Neural cell (in vitro differentiated cells): Measurements from ENCODE around the gene TNFAIP3. TPM values are rescaled to one million over a fixed set of nuclear protein-coding genes. Genes with fewer than 3 reads are reported as not detected.

Experiments used
- H2AFZ ChIP-seq: fragments of 200-600, 300-800 bp; sonication (generic), shearing (Covaris generic); 2 replicates; pipeline ENCODE4 v1.6.0; 2014; ENCODE audit warnings: low read depth, mild to moderate bottlenecking, antibody characterized with exemption, low read length, moderate library complexity
- H3F3A ChIP-seq: fragments of 200-600 bp; shearing (Covaris generic); 2 replicates; pipeline ENCODE4 v1.6.1; 2016; ENCODE audit warnings: mild to moderate bottlenecking, moderate library complexity, mixed read lengths, antibody characterized with exemption, low read length; ENCODE audit not compliant: insufficient read depth, poor library complexity, severe bottlenecking
- H3K27ac ChIP-seq: fragments of 200-600, 300-800 bp; sonication (generic), shearing (Covaris generic); 2 replicates; pipeline ENCODE4 v1.5.1; 2014; ENCODE audit warnings: mild to moderate bottlenecking, low read length, moderate library complexity
- H3K27me3 ChIP-seq: fragments of 300-800, 200-600 bp; sonication (generic), shearing (Covaris generic); 2 replicates; pipeline ENCODE4 v1.6.0; 2014; ENCODE audit warnings: mild to moderate bottlenecking, low read depth, low read length, moderate library complexity; ENCODE audit not compliant: insufficient read depth
- H3K36me3 ChIP-seq: fragments of 300-800, 200-600 bp; sonication (generic), shearing (Covaris generic); 2 replicates; pipeline ENCODE4 v1.5.1; 2014; ENCODE audit warnings: mild to moderate bottlenecking, antibody characterized with exemption, low read length, moderate library complexity; ENCODE audit not compliant: insufficient read depth
- H3K4me2 ChIP-seq: fragments of 300-800, 200-600 bp; sonication (generic), shearing (Covaris generic); 2 replicates; pipeline ENCODE4 v1.6.0; 2014; ENCODE audit warnings: mild to moderate bottlenecking, low read length
- H3K4me3 ChIP-seq: fragments of 300-800, 200-600 bp; sonication (generic), shearing (Covaris generic); 2 replicates; pipeline ENCODE4 v1.5.1; 2014; ENCODE audit warnings: mild to moderate bottlenecking, low read length, moderate library complexity
- H3K79me2 ChIP-seq: fragments of 200-600 bp; shearing (Covaris generic); replicated peaks from 2 replicates; pipeline ENCODE4 v1.6.0; 2014; ENCODE audit warnings: mild to moderate bottlenecking, low read length, moderate library complexity; ENCODE audit not compliant: insufficient read depth
- H3K9ac ChIP-seq: fragments of 300-800, 200-600 bp; sonication (generic), shearing (Covaris generic); 2 replicates; pipeline ENCODE4 v1.6.1; 2016; ENCODE audit warnings: mild to moderate bottlenecking, low read length, mixed read lengths
- H3K9me2 ChIP-seq: fragments of 200-600 bp; shearing (Covaris generic); 2 replicates; pipeline ENCODE4 v1.6.1; 2016; ENCODE audit warnings: mild to moderate bottlenecking, low read length, mixed read lengths; ENCODE audit not compliant: insufficient read depth
- H3K9me3 ChIP-seq: fragments of 200-600, 300-800 bp; sonication (generic), shearing (Covaris generic); 2 replicates; pipeline ENCODE4 v1.6.1; 2016; ENCODE audit warnings: mild to moderate bottlenecking, mixed run types, low read length, moderate library complexity, mixed read lengths
- H4K20me1 ChIP-seq: fragments of 200-600 bp; shearing (Covaris generic); 2 replicates; pipeline ENCODE4 v1.6.1; 2016; ENCODE audit warnings: mild to moderate bottlenecking, mixed run types; ENCODE audit not compliant: insufficient read depth
- EP300 ChIP-seq: fragments of 450-650 bp; conservative IDR thresholded peaks from 2 replicates; pipeline ENCODE4 v1.6.1; 2014; ENCODE audit warnings: antibody characterized with exemption, mild to moderate bottlenecking, moderate library complexity; ENCODE audit not compliant: poor library complexity, severe bottlenecking
- EZH2 ChIP-seq: fragments of 200-600, 300-800 bp; shearing (Covaris generic), sonication (generic); IDR thresholded peaks from 2 replicates; pipeline ENCODE4 v1.6.1; 2014; ENCODE audit warnings: antibody characterized with exemption, low read length, borderline replicate concordance, mild to moderate bottlenecking; ENCODE audit not compliant: insufficient read depth, poor library complexity, severe bottlenecking
- MXI1 ChIP-seq: fragments of 450-650 bp; conservative IDR thresholded peaks from 2 replicates; pipeline ENCODE4 v1.6.1; 2014; ENCODE audit warnings: antibody characterized with exemption, mild to moderate bottlenecking; ENCODE audit not compliant: poor library complexity, severe bottlenecking
- POLR2AphosphoS5 ChIP-seq: IDR thresholded peaks from 2 replicates; pipeline ENCODE4 v1.6.1; 2012
- RAD21 ChIP-seq: fragments of 450-650 bp; conservative IDR thresholded peaks from 2 replicates; pipeline ENCODE4 v1.6.1; 2014; ENCODE audit warnings: antibody characterized with exemption, mild to moderate bottlenecking, moderate library complexity
- SMC3 ChIP-seq: fragments of 450-650 bp; conservative IDR thresholded peaks from 2 replicates; pipeline ENCODE4 v1.6.1; 2014; ENCODE audit warnings: antibody characterized with exemption, mild to moderate bottlenecking, moderate library complexity; ENCODE audit not compliant: poor library complexity
- TAF1 ChIP-seq: IDR thresholded peaks from 2 replicates; pipeline ENCODE4 v1.6.1; 2012; ENCODE audit warnings: low read depth
- polyA plus RNA-seq: library from polyadenylated mRNA; depleted of rRNA; stranded (reverse); fragments of >200 nt; gene quantifications from 2 replicates; pipeline ENCODE4 v1.2.3, GENCODE V29; 2014
- TF ChIP-seq, protein P1 (sequence below): IDR thresholded peaks from 2 replicates; pipeline ENCODE4 v1.6.1; 2012; ENCODE audit warnings: borderline replicate concordance
- TF ChIP-seq, protein P2 (sequence below): fragments of 450-650 bp; IDR thresholded peaks from 2 replicates; pipeline ENCODE4 v1.5.1; 2014; ENCODE audit warnings: antibody characterized with exemption, mild to moderate bottlenecking, moderate library complexity; ENCODE audit not compliant: poor library complexity, severe bottlenecking

Gene TNFAIP3
- polyA plus RNA-seq, 1 donor from 2014 or later, result 0.20 TPM

GRCh38 chr6:137880746-137881521 lies 13.9 kb downstream of the TNFAIP3 start:
- TF ChIP-seq EZH2 (no peak), POLR2AphosphoS5 (no peak), SMC3 (no peak), TAF1 (no peak), RAD21 (no peak), EP300 (no peak), MXI1 (no peak)
- TF ChIP-seq, protein P1, sequence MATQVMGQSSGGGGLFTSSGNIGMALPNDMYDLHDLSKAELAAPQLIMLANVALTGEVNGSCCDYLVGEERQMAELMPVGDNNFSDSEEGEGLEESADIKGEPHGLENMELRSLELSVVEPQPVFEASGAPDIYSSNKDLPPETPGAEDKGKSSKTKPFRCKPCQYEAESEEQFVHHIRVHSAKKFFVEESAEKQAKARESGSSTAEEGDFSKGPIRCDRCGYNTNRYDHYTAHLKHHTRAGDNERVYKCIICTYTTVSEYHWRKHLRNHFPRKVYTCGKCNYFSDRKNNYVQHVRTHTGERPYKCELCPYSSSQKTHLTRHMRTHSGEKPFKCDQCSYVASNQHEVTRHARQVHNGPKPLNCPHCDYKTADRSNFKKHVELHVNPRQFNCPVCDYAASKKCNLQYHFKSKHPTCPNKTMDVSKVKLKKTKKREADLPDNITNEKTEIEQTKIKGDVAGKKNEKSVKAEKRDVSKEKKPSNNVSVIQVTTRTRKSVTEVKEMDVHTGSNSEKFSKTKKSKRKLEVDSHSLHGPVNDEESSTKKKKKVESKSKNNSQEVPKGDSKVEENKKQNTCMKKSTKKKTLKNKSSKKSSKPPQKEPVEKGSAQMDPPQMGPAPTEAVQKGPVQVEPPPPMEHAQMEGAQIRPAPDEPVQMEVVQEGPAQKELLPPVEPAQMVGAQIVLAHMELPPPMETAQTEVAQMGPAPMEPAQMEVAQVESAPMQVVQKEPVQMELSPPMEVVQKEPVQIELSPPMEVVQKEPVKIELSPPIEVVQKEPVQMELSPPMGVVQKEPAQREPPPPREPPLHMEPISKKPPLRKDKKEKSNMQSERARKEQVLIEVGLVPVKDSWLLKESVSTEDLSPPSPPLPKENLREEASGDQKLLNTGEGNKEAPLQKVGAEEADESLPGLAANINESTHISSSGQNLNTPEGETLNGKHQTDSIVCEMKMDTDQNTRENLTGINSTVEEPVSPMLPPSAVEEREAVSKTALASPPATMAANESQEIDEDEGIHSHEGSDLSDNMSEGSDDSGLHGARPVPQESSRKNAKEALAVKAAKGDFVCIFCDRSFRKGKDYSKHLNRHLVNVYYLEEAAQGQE, result no peak
- TF ChIP-seq, protein P2, sequence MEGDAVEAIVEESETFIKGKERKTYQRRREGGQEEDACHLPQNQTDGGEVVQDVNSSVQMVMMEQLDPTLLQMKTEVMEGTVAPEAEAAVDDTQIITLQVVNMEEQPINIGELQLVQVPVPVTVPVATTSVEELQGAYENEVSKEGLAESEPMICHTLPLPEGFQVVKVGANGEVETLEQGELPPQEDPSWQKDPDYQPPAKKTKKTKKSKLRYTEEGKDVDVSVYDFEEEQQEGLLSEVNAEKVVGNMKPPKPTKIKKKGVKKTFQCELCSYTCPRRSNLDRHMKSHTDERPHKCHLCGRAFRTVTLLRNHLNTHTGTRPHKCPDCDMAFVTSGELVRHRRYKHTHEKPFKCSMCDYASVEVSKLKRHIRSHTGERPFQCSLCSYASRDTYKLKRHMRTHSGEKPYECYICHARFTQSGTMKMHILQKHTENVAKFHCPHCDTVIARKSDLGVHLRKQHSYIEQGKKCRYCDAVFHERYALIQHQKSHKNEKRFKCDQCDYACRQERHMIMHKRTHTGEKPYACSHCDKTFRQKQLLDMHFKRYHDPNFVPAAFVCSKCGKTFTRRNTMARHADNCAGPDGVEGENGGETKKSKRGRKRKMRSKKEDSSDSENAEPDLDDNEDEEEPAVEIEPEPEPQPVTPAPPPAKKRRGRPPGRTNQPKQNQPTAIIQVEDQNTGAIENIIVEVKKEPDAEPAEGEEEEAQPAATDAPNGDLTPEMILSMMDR, result no peak

GRCh38 chr6:137881522-137881886 lies 14.4 kb downstream of the TNFAIP3 start:
- Histone ChIP-seq H3K27me3 (no peaks in the 10 kb centered on the region), H3F3A (no peaks in the 10 kb centered on the region)

More at GRCh38 chr6:137880746-137881521, 13.9 kb downstream of the TNFAIP3 start:
- Histone ChIP-seq H3K27me3 (no peaks in the 10 kb centered on the region), H3K9me3 (no peaks in the 10 kb centered on the region), H3K4me3 (no peak overlapping the region), H2AFZ (no peak overlapping the region), H3K4me2 (no peak overlapping the region), H3K27ac (no peak overlapping the region), H3F3A (no peaks in the 10 kb centered on the region), H3K9me2 (no peaks in the 10 kb centered on the region), H3K9ac (no peak overlapping the region), H4K20me1 (no peaks in the 10 kb centered on the region), H3K36me3 (no peaks in the 10 kb centered on the region), H3K79me2 (no peaks in the 10 kb centered on the region)

More at GRCh38 chr6:137881522-137881886, 14.4 kb downstream of the TNFAIP3 start:
- TF ChIP-seq EP300, result no peak
- H3K79me2 ChIP-seq, result no peaks in the 10 kb centered on the region
- no peaks in the 10 kb centered on the region for H3K9me2 ChIP-seq
- no peaks in the 10 kb centered on the region for H3K36me3 ChIP-seq
- no peak overlapping the region for H2AFZ ChIP-seq
- no peak overlapping the region for H3K4me2 ChIP-seq
- H3K27ac ChIP-seq, result no peak overlapping the region
- H4K20me1 ChIP-seq, result no peaks in the 10 kb centered on the region
- no peak overlapping the region for H3K9ac ChIP-seq
- no peak overlapping the region for H3K4me3 ChIP-seq
- no peaks in the 10 kb centered on the region for H3K9me3 ChIP-seq
